Upper lobe of right lung (tissue), 1 donor: ENCODE results near the gene GIGYF1. TPM values are rescaled to one million over a fixed set of nuclear protein-coding genes. Genes with fewer than 3 reads are reported as not detected.

ENCODE experiments used
- ATAC-seq: fragments of 200-7000 bp; cut with Tn5 transposase; one replicate; pipeline ENCODE4 v1.9.1; 2020; ENCODE audit warnings: mild to moderate bottlenecking, moderate library complexity
- DNase-seq: peaks from one replicate; pipeline ENCODE4 v3.0.0-alpha.2; 2020
- H3K27ac ChIP-seq: fragments of 200-600 bp; one replicate; pipeline ENCODE4 v1.8.0; 2022
- H3K27me3 ChIP-seq: fragments of 200-600 bp; one replicate; pipeline ENCODE4 v1.8.0; 2022; ENCODE audit warnings: mild to moderate bottlenecking
- H3K36me3 ChIP-seq: fragments of 200-600 bp; one replicate; pipeline ENCODE4 v1.8.0; 2022
- H3K4me1 ChIP-seq: fragments of 200-600 bp; one replicate; pipeline ENCODE4 v1.8.0; 2022
- H3K4me3 ChIP-seq: fragments of 200-600 bp; one replicate; pipeline ENCODE4 v1.8.0; 2022; ENCODE audit warnings: mild to moderate bottlenecking
- H3K9me3 ChIP-seq: fragments of 200-600 bp; one replicate; pipeline ENCODE4 v1.8.0; 2022
- CTCF ChIP-seq: fragments of 200-600 bp; IDR thresholded peaks from one replicate; pipeline ENCODE4 v1.8.0; 2022; ENCODE audit warnings: antibody characterized with exemption
- intact Hi-C: fragments of 100-400 bp; cut with DNase I; formaldehyde crosslinking; loops from one replicate; pipeline ENCODE4 v1.11.0; 2022
- total RNA-seq: library from RNA; stranded (reverse); fragmentation: NEBNext Ultra II Directional; extraction: Animal tissue kit (Norgen Biotek cat#: 25700); gene quantifications from one replicate; pipeline ENCODE4 v1.2.1, GENCODE V29; 2021
- donor health status: DM: no; HTN: yes; CAD: no; lungs with severe emphysema.

GIGYF1 gene
- total RNA-seq, 1 donor from 2014 or later: 44.5 TPM

GRCh38 chr7:100687751-100688300 is 6.2 kb downstream of the GIGYF1 start:
- Histone ChIP-seq H3K36me3 (peaks cover 56% of the 10 kb centered on the region), H3K9me3 (no peaks in the 10 kb centered on the region), H3K27ac (no peak overlapping the region), H3K27me3 (no peaks in the 10 kb centered on the region), H3K4me1 (peaks cover 19% of the 10 kb centered on the region), H3K4me3 (no peak overlapping the region)
- TF ChIP-seq CTCF: no peak
- ATAC-seq (no peak), DNase-seq (no peak)
- intact Hi-C loops: loop anchor here (10.0 kb wide), 3 partner anchors 73 to 213 kb away; partner anchors contain the start of genes MOSPD3 and TSC22D4

- intact Hi-C loops: loop anchor here (10.0 kb wide), 3 partner anchors 72 to 212 kb away; partner anchors contain the start of genes MOSPD3 and TSC22D4
- H3K36me3 ChIP-seq: peaks cover 62% of the 10 kb centered on the region
These were observed 6.8 kb downstream of the GIGYF1 start for GRCh38 chr7:100687261-100687660.

GRCh38 chr7:100686822-100687211 is 7.2 kb downstream of the GIGYF1 start:
- Histone ChIP-seq H3K4me3 (no peak overlapping the region), H3K36me3 (peaks cover 66% of the 10 kb centered on the region), H3K27me3 (no peaks in the 10 kb centered on the region), H3K4me1 (peaks cover 9% of the 10 kb centered on the region), H3K9me3 (no peaks in the 10 kb centered on the region), H3K27ac (no peak overlapping the region)
- no peak for DNase-seq
- ATAC-seq: no peak
- intact Hi-C loops: loop anchor here (10.0 kb wide), 3 partner anchors 72 to 212 kb away; partner anchors contain the start of genes MOSPD3 and TSC22D4
- no peak for TF ChIP-seq CTCF

More at GRCh38 chr7:100687261-100687660, 6.8 kb downstream of the GIGYF1 start:
- H3K4me1 ChIP-seq: peaks cover 13% of the 10 kb centered on the region
- DNase-seq (no peak), ATAC-seq (no peak)
- TF ChIP-seq CTCF: no peak
- H3K27ac ChIP-seq: no peak overlapping the region
- H3K4me3 ChIP-seq: no peak overlapping the region
- H3K9me3 ChIP-seq: no peaks in the 10 kb centered on the region
- no peaks in the 10 kb centered on the region for H3K27me3 ChIP-seq

GRCh38 chr7:100686201-100686821 is 7.7 kb downstream of the GIGYF1 start:
- intact Hi-C loops: loop anchor here (10.0 kb wide), 3 partner anchors 72 to 212 kb away; partner anchors contain the start of genes MOSPD3 and TSC22D4
- TF ChIP-seq CTCF: no peak
- Histone ChIP-seq H3K27ac (no peak overlapping the region), H3K4me1 (peaks cover 3% of the 10 kb centered on the region), H3K27me3 (no peaks in the 10 kb centered on the region), H3K36me3 (peaks cover 71% of the 10 kb centered on the region), H3K4me3 (no peak overlapping the region), H3K9me3 (no peaks in the 10 kb centered on the region)
- no peak for DNase-seq
- no peak for ATAC-seq

GRCh38 chr7:100685631-100686145 is 8.4 kb downstream of the GIGYF1 start:
- peaks cover 77% of the 10 kb centered on the region for H3K36me3 ChIP-seq
- no peaks in the 10 kb centered on the region for H3K9me3 ChIP-seq
- no peak for TF ChIP-seq CTCF
- H3K27ac ChIP-seq: no peak overlapping the region
- intact Hi-C loops: loop anchor here (10.0 kb wide), 3 partner anchors 71 to 211 kb away; partner anchors contain the start of genes MOSPD3 and TSC22D4
- no peaks in the 10 kb centered on the region for H3K4me1 ChIP-seq
- no peak for ATAC-seq
- no peaks in the 10 kb centered on the region for H3K27me3 ChIP-seq
- DNase-seq: no peak
- no peak overlapping the region for H3K4me3 ChIP-seq
